DOHH2 (cell line): ENCODE measurements around the gene VSIR.

ENCODE experiments used
- H3F3A ChIP-seq: fragments of 200-600 bp; sonication (generic), shearing (Covaris generic); 2 replicates; pipeline ENCODE4 v1.6.0; 2016; ENCODE audit warnings: antibody characterized with exemption, mild to moderate bottlenecking; ENCODE audit not compliant: control insufficient read depth, insufficient read depth
- H3K27ac ChIP-seq: fragments of 200-600 bp; sonication (generic); 2 replicates; pipeline ENCODE4 v1.5.1; 2014; ENCODE audit warnings: low read depth, mild to moderate bottlenecking, low read length, moderate library complexity
- H3K27me3 ChIP-seq: fragments of 200-600 bp; sonication (generic); 2 replicates; pipeline ENCODE4 v1.6.1; 2014; ENCODE audit warnings: mild to moderate bottlenecking, low read length, mixed read lengths; ENCODE audit not compliant: control insufficient read depth
- H3K36me3 ChIP-seq: fragments of 200-600 bp; sonication (generic); 2 replicates; pipeline ENCODE4 v1.6.1; 2014; ENCODE audit warnings: mild to moderate bottlenecking, low read length, moderate library complexity, mixed read lengths; ENCODE audit not compliant: control insufficient read depth
- H3K4me1 ChIP-seq: fragments of 200-600 bp; sonication (generic); 2 replicates; pipeline ENCODE4 v1.6.1; 2014; ENCODE audit warnings: mild to moderate bottlenecking, low read length, mixed read lengths; ENCODE audit not compliant: control insufficient read depth
- H3K4me2 ChIP-seq: fragments of 200-600 bp; sonication (generic); 2 replicates; pipeline ENCODE4 v1.6.0; 2014; ENCODE audit warnings: mild to moderate bottlenecking, low read length, moderate library complexity
- H3K4me3 ChIP-seq: fragments of 200-600 bp; sonication (generic); 2 replicates; pipeline ENCODE4 v1.5.1; 2014; ENCODE audit warnings: mild to moderate bottlenecking, low read length, mixed read lengths
- H3K79me2 ChIP-seq: fragments of 200-600 bp; sonication (generic); 2 replicates; pipeline ENCODE4 v1.6.1; 2014; ENCODE audit warnings: mild to moderate bottlenecking, low read length, mixed read lengths; ENCODE audit not compliant: control insufficient read depth
- H3K9me2 ChIP-seq: fragments of 200-600 bp; sonication (generic); replicated peaks from 2 replicates; pipeline ENCODE4 v1.6.1; 2014; ENCODE audit warnings: mild to moderate bottlenecking, low read length, mixed read lengths; ENCODE audit not compliant: control insufficient read depth
- H3K9me3 ChIP-seq: fragments of 200-600 bp; sonication (generic); 2 replicates; pipeline ENCODE4 v1.6.1; 2014; ENCODE audit warnings: antibody characterized with exemption, low read length, mixed read lengths; ENCODE audit not compliant: control insufficient read depth, insufficient read depth
- H4K20me1 ChIP-seq: fragments of 200-600 bp; sonication (generic); 2 replicates; pipeline ENCODE4 v1.6.0; 2014; ENCODE audit warnings: low read depth, mild to moderate bottlenecking, antibody characterized with exemption, low read length, moderate library complexity; ENCODE audit not compliant: control insufficient read depth, insufficient read depth
- CTCF ChIP-seq: fragments of 200-600 bp; sonication (generic); IDR thresholded peaks from one replicate; pipeline ENCODE4 v1.5.1; 2014; ENCODE audit warnings: antibody characterized with exemption, mild to moderate bottlenecking, low read depth, low read length; ENCODE audit not compliant: poor library complexity, severe bottlenecking
- EZH2phosphoT487 ChIP-seq: fragments of 200-600 bp; sonication (generic); IDR thresholded peaks from 2 replicates; pipeline ENCODE4 v1.6.1; 2017; ENCODE audit warnings: borderline replicate concordance, mild to moderate bottlenecking, antibody characterized with exemption, low read length, moderate library complexity, mixed read lengths

Gene VSIR

GRCh38 chr10:71704816-71705215, 68.5 kb downstream of the VSIR start:
- Histone ChIP-seq H3F3A (no peaks in the 10 kb centered on the region), H3K27me3 (peaks cover 6% of the 10 kb centered on the region), H3K9me2 (no peaks in the 10 kb centered on the region), H3K4me1 (no peaks in the 10 kb centered on the region), H3K79me2 (no peaks in the 10 kb centered on the region), H3K4me2 (no peak overlapping the region), H3K4me3 (no peak overlapping the region), H3K9me3 (no peaks in the 10 kb centered on the region), H3K27ac (no peak overlapping the region), H4K20me1 (no peaks in the 10 kb centered on the region), H3K36me3 (no peaks in the 10 kb centered on the region)
- TF ChIP-seq CTCF (no peak), EZH2phosphoT487 (no peak)

- Histone ChIP-seq H3K27me3 (peaks cover 17% of the 10 kb centered on the region), H3K27ac (no peak overlapping the region), H3K79me2 (no peaks in the 10 kb centered on the region), H3K4me2 (no peak overlapping the region), H3K9me3 (no peaks in the 10 kb centered on the region), H3K4me1 (no peaks in the 10 kb centered on the region), H3K4me3 (no peak overlapping the region), H3F3A (no peaks in the 10 kb centered on the region), H3K9me2 (no peaks in the 10 kb centered on the region), H4K20me1 (no peaks in the 10 kb centered on the region), H3K36me3 (no peaks in the 10 kb centered on the region)
- no peak for TF ChIP-seq EZH2phosphoT487
- TF ChIP-seq CTCF, result no peak
Observed at GRCh38 chr10:71703577-71703976, 69.7 kb downstream of the VSIR start.

- Histone ChIP-seq H3K4me2 (no peak overlapping the region), H4K20me1 (no peaks in the 10 kb centered on the region), H3K9me3 (no peaks in the 10 kb centered on the region), H3K4me1 (peaks cover 4% of the 10 kb centered on the region), H3K79me2 (no peaks in the 10 kb centered on the region), H3K27me3 (peaks cover 19% of the 10 kb centered on the region), H3K4me3 (no peak overlapping the region), H3K27ac (no peak overlapping the region), H3F3A (no peaks in the 10 kb centered on the region), H3K9me2 (no peaks in the 10 kb centered on the region), H3K36me3 (no peaks in the 10 kb centered on the region)
- TF ChIP-seq EZH2phosphoT487, result no peak
- no peak for TF ChIP-seq CTCF
Observed at GRCh38 chr10:71701496-71702132, 71.7 kb downstream of the VSIR start.
